GM18868 (cell line): Measurements from ENCODE around the gene PCDH8.

Experiments used
- ATAC-seq: cut with Tn5 transposase; IDR thresholded peaks from one replicate; pipeline ENCODE4 v1.9.1; 2021; ENCODE audit warnings: mild to moderate bottlenecking, moderate library complexity; ENCODE audit not compliant: unreplicated experiment

PCDH8 gene

GRCh38 chr13:52815330-52815729, 33.1 kb downstream of the PCDH8 start:
- ATAC-seq = no peak

GRCh38 chr13:52812941-52813340, 35.5 kb downstream of the PCDH8 start:
- ATAC-seq = no peak

GRCh38 chr13:52811841-52812240, 36.6 kb downstream of the PCDH8 start:
- no peak for ATAC-seq

GRCh38 chr13:52810526-52810925, 37.9 kb downstream of the PCDH8 start:
- ATAC-seq = no peak

GRCh38 chr13:52810011-52810410, 38.4 kb downstream of the PCDH8 start:
- no peak for ATAC-seq

GRCh38 chr13:52809310-52809769, 39.1 kb downstream of the PCDH8 start:
- ATAC-seq = peak; percentile 77

- no peak for ATAC-seq
These were observed 39.6 kb downstream of the PCDH8 start for GRCh38 chr13:52808842-52809219.

GRCh38 chr13:52806029-52806428, 42.4 kb downstream of the PCDH8 start:
- no peak for ATAC-seq

- ATAC-seq = no peak
These were observed 44.2 kb downstream of the PCDH8 start for GRCh38 chr13:52804202-52804641.

- no peak for ATAC-seq
These were observed 47.6 kb downstream of the PCDH8 start for GRCh38 chr13:52800856-52801255.

GRCh38 chr13:52798770-52799430, 49.5 kb downstream of the PCDH8 start:
- ATAC-seq = no peak

GRCh38 chr13:52797176-52797575, 51.3 kb downstream of the PCDH8 start:
- no peak for ATAC-seq

- no peak for ATAC-seq
These were observed 53.9 kb downstream of the PCDH8 start for GRCh38 chr13:52794589-52794988.

GRCh38 chr13:52793515-52794061, 54.9 kb downstream of the PCDH8 start:
- ATAC-seq = no peak
